GM12878 (cell line): ENCODE results near the gene TMC6. TPM values are rescaled to one million over a fixed set of nuclear protein-coding genes. Genes with fewer than 3 reads are reported as not detected.

Experiments used
- ATAC-seq: fragments of 200-7000 bp; cut with Tn5 transposase; 3 replicates; pipeline ENCODE4 v1.9.1; 2020; ENCODE audit warnings: mild to moderate bottlenecking, moderate library complexity
- BruUV-seq: library from RNA; stranded (reverse); fragments of 400-500 nt; replicated peaks from 2 replicates; lab custom pipeline; 2021; lab: Mats Ljungman, UMichigan
- CTCF ChIA-PET: fragments of 300-600 bp; sonication (Branson Sonifier 250); formaldehyde crosslinking; extraction: SDS; loops from one replicate; lab custom pipeline; 2021; ENCODE audit warnings: inconsistent platforms; lab: Yijun Ruan, JAX
- POLR2A ChIA-PET: fragments of 350-600 bp; formaldehyde crosslinking; extraction: SDS; loops from one replicate; lab custom pipeline; 2021; ENCODE audit warnings: inconsistent platforms; lab: Charles Lee
- RAD21 ChIA-PET: fragments of 300-600 bp; sonication (Branson Sonifier 250); formaldehyde crosslinking; loops from one replicate; lab custom pipeline; 2023; ENCODE audit warnings: antibody characterized with exemption; ENCODE audit not compliant: unreplicated experiment; lab: Charles Lee
- SMC1A ChIA-PET: fragments of 300-600 bp; sonication (Branson Sonifier 250); formaldehyde crosslinking; loops from one replicate; lab custom pipeline; 2023; ENCODE audit not compliant: unreplicated experiment, uncharacterized antibody; lab: Charles Lee
- DNase-seq: peaks from one replicate; pipeline ENCODE4 v3.0.0-alpha.2; 2011; ENCODE audit warnings: low read depth, low spot score
- FAIRE-seq: peaks from 3 replicates; lab custom pipeline; 2011; peaks lifted over from hg19 to GRCh38; lab: Jason Lieb, UNC
- H2AFZ ChIP-seq: 2 replicates; pipeline ENCODE4 v1.6.0; 2011; ENCODE audit warnings: low read depth, low read length, control low read depth; ENCODE audit not compliant: control insufficient read depth
- H3K27ac ChIP-seq: 2 replicates; pipeline ENCODE4 v1.5.1; 2011; ENCODE audit warnings: control low read depth; ENCODE audit not compliant: control insufficient read depth, insufficient read depth
- H3K27me3 ChIP-seq, 2 experiments: replicated peaks in 1 of 2; 2 replicates each; pipeline versions ENCODE4 v1.6.0 to v1.6.1; 2011; ENCODE audit warnings: low read length in 1 of 2; ENCODE audit not compliant: control insufficient read depth in 2 of 2, insufficient read depth in 2 of 2
- H3K36me3 ChIP-seq, 2 experiments: 2 replicates each; pipeline ENCODE4 v1.5.1; 2011; ENCODE audit warnings: low read length in 1 of 2; ENCODE audit not compliant: control insufficient read depth in 2 of 2, insufficient read depth in 2 of 2
- H3K4me1 ChIP-seq: 2 replicates; pipeline ENCODE4 v1.6.1; 2011; ENCODE audit warnings: mild to moderate bottlenecking, low read length, moderate library complexity, mixed read lengths; ENCODE audit not compliant: control insufficient read depth, insufficient read depth
- H3K4me2 ChIP-seq: 2 replicates; pipeline ENCODE4 v1.6.0; 2011; ENCODE audit warnings: control low read depth; ENCODE audit not compliant: control insufficient read depth, insufficient read depth
- H3K4me3 ChIP-seq: fragments of 200-600 bp; sonication (generic); 2 replicates; pipeline ENCODE4 v1.5.1; 2016
- H3K79me2 ChIP-seq: 2 replicates; pipeline ENCODE4 v1.6.0; 2011; ENCODE audit warnings: low read length; ENCODE audit not compliant: control insufficient read depth, insufficient read depth
- H3K9ac ChIP-seq: 2 replicates; pipeline ENCODE4 v1.8.0; 2011; ENCODE audit warnings: low read length, control low read depth, mixed read lengths; ENCODE audit not compliant: control insufficient read depth, insufficient read depth
- H3K9me3 ChIP-seq: replicated peaks from 3 replicates; pipeline ENCODE4 v1.5.1; 2011; ENCODE audit warnings: mild to moderate bottlenecking, low read length; ENCODE audit not compliant: control insufficient read depth, insufficient read depth
- H4K20me1 ChIP-seq: 2 replicates; pipeline ENCODE4 v1.6.0; 2011; ENCODE audit not compliant: control insufficient read depth, insufficient read depth
- FOS ChIP-seq: IDR thresholded peaks from 3 replicates; pipeline ENCODE4 v1.6.1; 2011; ENCODE audit warnings: borderline replicate concordance; ENCODE audit not compliant: insufficient read length; ENCODE audit errors: extremely low read depth
- HDGF ChIP-seq: fragments of 450-650 bp; IDR thresholded peaks from 2 replicates; pipeline ENCODE4 v1.6.1; 2016; ENCODE audit warnings: antibody characterized with exemption
- IRF5 ChIP-seq: fragments of 450-650 bp; IDR thresholded peaks from 2 replicates; pipeline ENCODE4 v1.6.1; 2017; ENCODE audit warnings: borderline replicate concordance
- MYC ChIP-seq: IDR thresholded peaks from 2 replicates; pipeline ENCODE4 v1.6.1; 2011; ENCODE audit warnings: mild to moderate bottlenecking, low read length, moderate library complexity, inconsistent platforms; ENCODE audit not compliant: insufficient read depth, insufficient replicate concordance, insufficient read length, severe bottlenecking
- NR2C1 ChIP-seq: fragments of 450-650 bp; IDR thresholded peaks from 2 replicates; pipeline ENCODE4 v1.6.1; 2017; ENCODE audit warnings: antibody characterized with exemption, mild to moderate bottlenecking, moderate library complexity
- POLR2A ChIP-seq: IDR thresholded peaks from 2 replicates; pipeline ENCODE4 v1.6.1; 2011; ENCODE audit warnings: low read depth, mild to moderate bottlenecking, low read length
- ZNF24 ChIP-seq: fragments of 450-650 bp; IDR thresholded peaks from 2 replicates; pipeline ENCODE4 v1.6.1; 2017; ENCODE audit warnings: antibody characterized with exemption, mild to moderate bottlenecking
- ZNF384 ChIP-seq: IDR thresholded peaks from 2 replicates; pipeline ENCODE4 v1.6.1; 2012; ENCODE audit warnings: low read depth, mild to moderate bottlenecking, low read length, improper control_type of control experiment, borderline replicate concordance
- WGBS: methylation state at CpG from one replicate; pipeline ENCODE4 v1.1.6; 2016; ENCODE audit warnings: low lambda C conversion rate; ENCODE audit not compliant: insufficient replicate concordance, insufficient coverage; ENCODE audit errors: missing lambda C conversion rate; 5-methylcytosine and 5-hydroxymethylcytosine counted together
- in situ Hi-C: fragments of 300-500 bp; cut with MboI; formaldehyde crosslinking; loops from 9 replicates; pipeline ENCODE4 v1.14.3; 2018; ENCODE audit warnings: mixed read lengths
- intact Hi-C: fragments of 100-400 bp; cut with micrococcal nuclease; formaldehyde crosslinking; loops from one replicate; pipeline ENCODE4 v1.14.2; 2022; ENCODE audit not compliant: unreplicated experiment
- polyA plus RNA-seq, 11 experiments: library from polyadenylated mRNA; depleted of rRNA in 4 of 11; unstranded in 6 of 11; stranded (reverse) in 5 of 11; fragments of >200 nt; fragmentation: Nextera tagmentation in 4 of 11; fragmentation: Illumina TruSeq in 1 of 11; extraction: Ambion mirVana in 4 of 11; extraction: Trizol in 1 of 11; gene quantifications; 1 replicate in 1 of 11; 2 replicates in 10 of 11; pipeline versions ENCODE4 v1.2.1 to v1.2.3, GENCODE V29; 2011 to 2016; ENCODE audit warnings: inconsistent platforms in 2 of 11, missing spikeins in 2 of 11, low read depth in 1 of 11
- total RNA-seq, 4 experiments: library from RNA; depleted of rRNA in 3 of 4; stranded (reverse); fragments of >200 nt in 3 of 4; fragmentation: Illumina TruSeq in 1 of 4; extraction: Trizol in 1 of 4; gene quantifications; 2 replicates each; pipeline versions ENCODE4 v1.2.1 to v1.2.3, GENCODE V29; 2013 to 2021
- TF ChIP-seq, protein P1 (sequence below): IDR thresholded peaks from 2 replicates; pipeline ENCODE4 v1.6.1; 2011; ENCODE audit warnings: low read depth, mild to moderate bottlenecking, low read length, moderate library complexity, borderline replicate concordance; ENCODE audit errors: extremely low read depth
- TF ChIP-seq, protein P2 (sequence below): fragments of 450-650 bp; IDR thresholded peaks from 2 replicates; pipeline ENCODE4 v1.6.1; 2016; ENCODE audit warnings: mild to moderate bottlenecking
- TF ChIP-seq, protein P3 (sequence below): fragments of 450-650 bp; IDR thresholded peaks from 2 replicates; pipeline ENCODE4 v1.6.1; 2017; ENCODE audit warnings: low read depth, mild to moderate bottlenecking, moderate library complexity

The TMC6 gene
- total and polyA plus RNA-seq, 10 of the 15 experiments (the other 5 are each of a cell fraction or from before 2014, with no cell fraction given), result 1.9 to 232 (median 60.6) TPM

GRCh38 chr17:78110363-78111015 is 18.1 kb downstream of the TMC6 start:
- Histone ChIP-seq H3K9ac (no peak overlapping the region), H3K4me1 (peaks cover 27% of the 10 kb centered on the region), H3K27ac (no peak overlapping the region), H3K79me2 (peaks cover 2% of the 10 kb centered on the region), H3K9me3 (no peaks in the 10 kb centered on the region), H3K36me3 (peaks cover 28 to 32% of the 10 kb centered on the region in 2 experiments), H3K27me3 (no peaks in the 10 kb centered on the region), H4K20me1 (peaks cover 5% of the 10 kb centered on the region; the same call in 1 of the 2 replicates), H2AFZ (no peak overlapping the region), H3K4me3 (no peak overlapping the region), H3K4me2 (no peak overlapping the region)
- intact Hi-C loops (no loop called here), in situ Hi-C loops (loop anchor here (5.0 kb wide), 1 partner anchor 67 kb away; no protein-coding TSS in a partner anchor)
- ChIA-PET CTCF (interaction anchor here (1.3 to 5.0 kb wide), 3 partner anchors 11 to 66 kb away, joined by 3 to 46 read pairs (median 4); no protein-coding TSS in a partner anchor), RAD21 (interaction anchor here (1.0 to 1.3 kb wide), 2 partner anchors 90 to 128 kb away, joined by 3 to 4 read pairs; no protein-coding TSS in a partner anchor), POLR2A (interaction anchor here (0.8 kb wide), 1 partner anchor 9 kb away, joined by 3 read pairs; no protein-coding TSS in a partner anchor), SMC1A (no interaction called here)
- ATAC-seq, result no peak
- WGBS, result 97% methylated on average over 22 of the region's 22 CpGs
- BruUV-seq, result no TSS peak
- TF ChIP-seq, protein P1, sequence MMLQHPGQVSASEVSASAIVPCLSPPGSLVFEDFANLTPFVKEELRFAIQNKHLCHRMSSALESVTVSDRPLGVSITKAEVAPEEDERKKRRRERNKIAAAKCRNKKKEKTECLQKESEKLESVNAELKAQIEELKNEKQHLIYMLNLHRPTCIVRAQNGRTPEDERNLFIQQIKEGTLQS, result no peak
- peak; percentile 41; the same call in 1 of the 2 replicates for TF ChIP-seq POLR2A
- no peak for DNase-seq
- no peak for FAIRE-seq

- Histone ChIP-seq H4K20me1 (peaks cover under 1% of the 10 kb centered on the region; the same call in 1 of the 2 replicates), H3K27me3 (no peaks in the 10 kb centered on the region), H2AFZ (no peak overlapping the region), H3K9ac (no peak overlapping the region), H3K4me1 (peaks cover 18% of the 10 kb centered on the region), H3K27ac (no peak overlapping the region), H3K9me3 (no peaks in the 10 kb centered on the region), H3K36me3 (peaks cover 25 to 26% of the 10 kb centered on the region in 2 experiments), H3K4me3 (no peak overlapping the region), H3K4me2 (no peak overlapping the region), H3K79me2 (peaks cover 2% of the 10 kb centered on the region)
- over 99% methylated on average over 9 of the region's 9 CpGs for WGBS
- ChIA-PET RAD21 (interaction anchor here (1.1 to 1.3 kb wide), 2 partner anchors 35 to 129 kb away, joined by 3 read pairs; no protein-coding TSS in a partner anchor), SMC1A (interaction anchor here (1.3 to 1.4 kb wide), 2 partner anchors 24 to 89 kb away, joined by 4 to 5 read pairs; no protein-coding TSS in a partner anchor), CTCF (interaction anchor here (0.6 to 1.3 kb wide), 4 partner anchors 12 to 77 kb away, joined by 3 to 4 read pairs (median 4); no protein-coding TSS in a partner anchor), POLR2A (interaction anchor here (0.6 to 1.0 kb wide), 3 partner anchors 67 to 145 kb away, joined by 3 read pairs; no protein-coding TSS in a partner anchor)
- DNase-seq (no peak), FAIRE-seq (no peak), ATAC-seq (no peak)
- in situ Hi-C loops (no loop called here), intact Hi-C loops (no loop called here)
- no TSS peak for BruUV-seq
- TF ChIP-seq FOS, result no peak
- TF ChIP-seq, protein P2, sequence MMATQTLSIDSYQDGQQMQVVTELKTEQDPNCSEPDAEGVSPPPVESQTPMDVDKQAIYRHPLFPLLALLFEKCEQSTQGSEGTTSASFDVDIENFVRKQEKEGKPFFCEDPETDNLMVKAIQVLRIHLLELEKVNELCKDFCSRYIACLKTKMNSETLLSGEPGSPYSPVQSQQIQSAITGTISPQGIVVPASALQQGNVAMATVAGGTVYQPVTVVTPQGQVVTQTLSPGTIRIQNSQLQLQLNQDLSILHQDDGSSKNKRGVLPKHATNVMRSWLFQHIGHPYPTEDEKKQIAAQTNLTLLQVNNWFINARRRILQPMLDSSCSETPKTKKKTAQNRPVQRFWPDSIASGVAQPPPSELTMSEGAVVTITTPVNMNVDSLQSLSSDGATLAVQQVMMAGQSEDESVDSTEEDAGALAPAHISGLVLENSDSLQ, result no peak
- no peak for TF ChIP-seq ZNF384
- TF ChIP-seq NR2C1, result no peak
- TF ChIP-seq IRF5, result no peak
- TF ChIP-seq MYC, result no peak
- no peak for TF ChIP-seq HDGF
- no peak for TF ChIP-seq ZNF24
- TF ChIP-seq, protein P3, sequence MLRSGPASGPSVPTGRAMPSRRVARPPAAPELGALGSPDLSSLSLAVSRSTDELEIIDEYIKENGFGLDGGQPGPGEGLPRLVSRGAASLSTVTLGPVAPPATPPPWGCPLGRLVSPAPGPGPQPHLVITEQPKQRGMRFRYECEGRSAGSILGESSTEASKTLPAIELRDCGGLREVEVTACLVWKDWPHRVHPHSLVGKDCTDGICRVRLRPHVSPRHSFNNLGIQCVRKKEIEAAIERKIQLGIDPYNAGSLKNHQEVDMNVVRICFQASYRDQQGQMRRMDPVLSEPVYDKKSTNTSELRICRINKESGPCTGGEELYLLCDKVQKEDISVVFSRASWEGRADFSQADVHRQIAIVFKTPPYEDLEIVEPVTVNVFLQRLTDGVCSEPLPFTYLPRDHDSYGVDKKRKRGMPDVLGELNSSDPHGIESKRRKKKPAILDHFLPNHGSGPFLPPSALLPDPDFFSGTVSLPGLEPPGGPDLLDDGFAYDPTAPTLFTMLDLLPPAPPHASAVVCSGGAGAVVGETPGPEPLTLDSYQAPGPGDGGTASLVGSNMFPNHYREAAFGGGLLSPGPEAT, result no peak
These were observed 19.1 kb downstream of the TMC6 start for GRCh38 chr17:78109489-78109761.
